Upper lobe of left lung (tissue), 4 donors: ENCODE results near the gene PCSK5.

Source experiments
- EP300 ChIP-seq, 4 donors: sonication (generic); formaldehyde crosslinking; IDR thresholded peaks; one replicate each; pipeline ENCODE4 v1.5.1; 2017; ENCODE audit warnings: antibody characterized with exemption in 4 of 4, control low read depth in 2 of 4
- POLR2A ChIP-seq, 4 donors: fragments of 450-650 bp; IDR thresholded peaks; one replicate each; pipeline ENCODE4 v1.5.1; 2016 to 2017; ENCODE audit warnings: antibody characterized with exemption in 4 of 4, mild to moderate bottlenecking in 2 of 4
- TF ChIP-seq, protein P1 (sequence below), 6 experiments: fragments of 450-650 bp in 4 of 6; fragments of 200-600 bp in 2 of 6; sonication (generic) in 2 of 6; IDR thresholded peaks; one replicate each; pipeline ENCODE4 v1.5.1; 2016 to 2019; ENCODE audit warnings: antibody characterized with exemption in 6 of 6

DNA sequence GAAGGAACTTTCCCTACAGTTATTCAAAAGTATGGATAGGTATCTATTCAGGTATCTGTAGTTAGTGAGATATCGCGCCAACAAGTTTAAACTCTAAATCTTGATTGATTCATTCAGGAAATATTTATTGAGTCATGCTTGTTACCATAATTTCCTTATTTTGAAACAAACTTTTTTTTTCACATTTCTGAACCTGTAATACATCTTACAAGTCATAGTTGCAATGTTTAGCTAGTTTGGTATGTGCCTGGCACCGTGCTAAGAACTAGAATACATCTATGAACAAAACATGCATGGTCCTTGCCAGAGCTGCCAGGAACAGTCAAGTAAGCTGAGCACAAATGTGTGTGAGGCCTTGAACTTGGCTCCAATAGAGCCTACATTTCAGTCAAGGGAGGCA is 226.4 kb downstream of the PCSK5 start:
- no peak for TF ChIP-seq EP300 (IDR thresholded peaks at IDR 0.05)
- TF ChIP-seq, protein P1, sequence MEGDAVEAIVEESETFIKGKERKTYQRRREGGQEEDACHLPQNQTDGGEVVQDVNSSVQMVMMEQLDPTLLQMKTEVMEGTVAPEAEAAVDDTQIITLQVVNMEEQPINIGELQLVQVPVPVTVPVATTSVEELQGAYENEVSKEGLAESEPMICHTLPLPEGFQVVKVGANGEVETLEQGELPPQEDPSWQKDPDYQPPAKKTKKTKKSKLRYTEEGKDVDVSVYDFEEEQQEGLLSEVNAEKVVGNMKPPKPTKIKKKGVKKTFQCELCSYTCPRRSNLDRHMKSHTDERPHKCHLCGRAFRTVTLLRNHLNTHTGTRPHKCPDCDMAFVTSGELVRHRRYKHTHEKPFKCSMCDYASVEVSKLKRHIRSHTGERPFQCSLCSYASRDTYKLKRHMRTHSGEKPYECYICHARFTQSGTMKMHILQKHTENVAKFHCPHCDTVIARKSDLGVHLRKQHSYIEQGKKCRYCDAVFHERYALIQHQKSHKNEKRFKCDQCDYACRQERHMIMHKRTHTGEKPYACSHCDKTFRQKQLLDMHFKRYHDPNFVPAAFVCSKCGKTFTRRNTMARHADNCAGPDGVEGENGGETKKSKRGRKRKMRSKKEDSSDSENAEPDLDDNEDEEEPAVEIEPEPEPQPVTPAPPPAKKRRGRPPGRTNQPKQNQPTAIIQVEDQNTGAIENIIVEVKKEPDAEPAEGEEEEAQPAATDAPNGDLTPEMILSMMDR (IDR thresholded peaks at IDR 0.05) = no peak
- TF ChIP-seq POLR2A (IDR thresholded peaks at IDR 0.05) = no peak
